Activated CD8-positive, alpha-beta T cell treated with anti-CD3 and anti-CD28 coated beads, Interleukin-2, amount 10 ng/mL, durations not matched to agents 7 days and 5 days (primary cell): ENCODE measurements around the gene CATSPERE. TPM values are rescaled to one million over a fixed set of nuclear protein-coding genes. Genes with fewer than 3 reads are reported as not detected.
"Not testable (repeated sequence)": the region's sequence is repeated elsewhere in the genome, so short reads cannot be mapped to it uniquely, and the experiment has no call there.

Source experiments
- ATAC-seq: fragments of 150-1000 bp; cut with Tn5 transposase; one replicate; pipeline ENCODE4 v1.10.0; 2021; ENCODE audit warnings: moderate library complexity
- CTCF ChIA-PET: fragments of 350-600 bp; sonication (Branson Sonifier 250); formaldehyde crosslinking; loops from one replicate; lab custom pipeline; 2021; ENCODE audit warnings: antibody characterized with exemption; lab: Charles Lee
- POLR2A ChIA-PET: fragments of 350-600 bp; sonication (Branson Sonifier 250); formaldehyde crosslinking; loops from one replicate; lab custom pipeline; 2021; ENCODE audit warnings: antibody characterized with exemption; lab: Charles Lee
- DNase-seq: peaks from one replicate; pipeline ENCODE4 v3.0.0-alpha.2; 2020
- H3K27ac Mint-ChIP-seq: one replicate; pipeline ENCODE4 v1.8.0; 2021; ENCODE audit warnings: mild to moderate bottlenecking, mixed read lengths
- H3K27me3 Mint-ChIP-seq: one replicate; pipeline ENCODE4 v1.8.0; 2021; ENCODE audit warnings: low read depth, mixed read lengths
- H3K36me3 Mint-ChIP-seq: one replicate; pipeline ENCODE4 v1.8.0; 2021; ENCODE audit warnings: low read depth, mixed read lengths
- H3K4me1 Mint-ChIP-seq: one replicate; pipeline ENCODE4 v1.8.0; 2021; ENCODE audit warnings: low read depth, mixed read lengths
- H3K4me3 Mint-ChIP-seq: one replicate; pipeline ENCODE4 v1.8.0; 2021; ENCODE audit warnings: mild to moderate bottlenecking, mixed read lengths
- H3K9me3 Mint-ChIP-seq: one replicate; pipeline ENCODE4 v1.8.0; 2022; ENCODE audit warnings: mixed read lengths; ENCODE audit not compliant: insufficient read depth
- total RNA-seq, 2 experiments: library from RNA; stranded (reverse); gene quantifications; one replicate each; pipeline ENCODE4 v1.2.3, GENCODE V29; 2021

Gene CATSPERE
- total RNA-seq, 2 experiments from 2014 or later, result 0.37 to 0.61 TPM

GRCh38 chr1:244654108-244655038 is 193.3 kb downstream of the CATSPERE start:
- ATAC-seq (no peak), DNase-seq (no peak)
- H3K9me3 Mint-ChIP-seq, result no peaks in the 10 kb centered on the region
- H3K27me3 Mint-ChIP-seq, result no peaks in the 10 kb centered on the region
- H3K4me1 Mint-ChIP-seq, result peaks cover 19% of the 10 kb centered on the region
- ChIA-PET CTCF (interaction anchor here (1.0 to 4.2 kb wide), 4 partner anchors 11 to 202 kb away, joined by 3 to 14 read pairs (median 4); no protein-coding TSS in a partner anchor), POLR2A (interaction anchor here (0.5 to 1.2 kb wide), 3 partner anchors 54 to 315 kb away, joined by 3 to 4 read pairs (median 4); a partner anchor contains a TSS)
- peaks cover 27% of the 10 kb centered on the region for H3K36me3 Mint-ChIP-seq
- H3K4me3 Mint-ChIP-seq, result no peak overlapping the region
- no peak overlapping the region for H3K27ac Mint-ChIP-seq

GRCh38 chr1:244655186-244655585 is 194.1 kb downstream of the CATSPERE start:
- Mint-ChIP-seq H3K27me3 (no peaks in the 10 kb centered on the region), H3K4me3 (no peak overlapping the region), H3K4me1 (peaks cover 20% of the 10 kb centered on the region), H3K27ac (no peak overlapping the region), H3K9me3 (no peaks in the 10 kb centered on the region), H3K36me3 (peaks cover 36% of the 10 kb centered on the region)
- ChIA-PET CTCF (no interaction called here), POLR2A (no interaction called here)
- no peak for DNase-seq
- ATAC-seq, result no peak

GRCh38 chr1:244657421-244657820 is 196.3 kb downstream of the CATSPERE start:
- Mint-ChIP-seq H3K9me3 (no peaks in the 10 kb centered on the region), H3K36me3 (peaks cover 42% of the 10 kb centered on the region), H3K27ac (no peak overlapping the region), H3K27me3 (no peaks in the 10 kb centered on the region), H3K4me1 (peaks cover 12% of the 10 kb centered on the region), H3K4me3 (no peak overlapping the region)
- CTCF ChIA-PET, result interaction anchor here (0.8 kb wide), 1 partner anchor 19 kb away, joined by 3 read pairs; no protein-coding TSS in a partner anchor
- POLR2A ChIA-PET, result no interaction called here
- DNase-seq (no peak), ATAC-seq (no peak)

- H3K27me3 Mint-ChIP-seq, result no peaks in the 10 kb centered on the region
- no peaks in the 10 kb centered on the region for H3K9me3 Mint-ChIP-seq
- peaks cover 12% of the 10 kb centered on the region for H3K4me1 Mint-ChIP-seq
- no peak overlapping the region for H3K4me3 Mint-ChIP-seq
- ChIA-PET CTCF (interaction anchor here (2.0 kb wide), 1 partner anchor 137 kb away, joined by 6 read pairs; no protein-coding TSS in a partner anchor), POLR2A (no interaction called here)
- DNase-seq (no peak), ATAC-seq (no peak)
- no peak overlapping the region for H3K27ac Mint-ChIP-seq
- peaks cover 47% of the 10 kb centered on the region for H3K36me3 Mint-ChIP-seq
Measured at GRCh38 chr1:244659694-244660093, 198.6 kb downstream of the CATSPERE start.

GRCh38 chr1:244660595-244660994 is 199.5 kb downstream of the CATSPERE start:
- Mint-ChIP-seq H3K36me3 (peaks cover 47% of the 10 kb centered on the region), H3K9me3 (no peaks in the 10 kb centered on the region), H3K4me3 (no peak overlapping the region), H3K27ac (no peak overlapping the region), H3K27me3 (no peaks in the 10 kb centered on the region), H3K4me1 (peaks cover 12% of the 10 kb centered on the region)
- CTCF ChIA-PET, result no interaction called here
- no peak for DNase-seq
- POLR2A ChIA-PET, result no interaction called here
- ATAC-seq, result no peak

GRCh38 chr1:244661569-244662312 is 200.7 kb downstream of the CATSPERE start:
- H3K27ac Mint-ChIP-seq, H3K4me3 Mint-ChIP-seq, POLR2A ChIA-PET, ATAC-seq, DNase-seq, H3K9me3 Mint-ChIP-seq, H3K4me1 Mint-ChIP-seq, H3K27me3 Mint-ChIP-seq, CTCF ChIA-PET: not testable (repeated sequence)
- peaks cover 42% of the 10 kb centered on the region for H3K36me3 Mint-ChIP-seq

GRCh38 chr1:244662599-244662998 is 201.5 kb downstream of the CATSPERE start:
- H3K4me3 Mint-ChIP-seq, result no peak overlapping the region
- H3K27ac Mint-ChIP-seq, result no peak overlapping the region
- peaks cover 35% of the 10 kb centered on the region for H3K36me3 Mint-ChIP-seq
- no peaks in the 10 kb centered on the region for H3K27me3 Mint-ChIP-seq
- ATAC-seq, result no peak
- peaks cover 6% of the 10 kb centered on the region for H3K4me1 Mint-ChIP-seq
- DNase-seq, result no peak
- ChIA-PET POLR2A (no interaction called here), CTCF (no interaction called here)
- no peaks in the 10 kb centered on the region for H3K9me3 Mint-ChIP-seq

GRCh38 chr1:244664353-244664752 is 203.3 kb downstream of the CATSPERE start:
- Mint-ChIP-seq H3K4me1 (peaks cover 3% of the 10 kb centered on the region), H3K27ac (no peak overlapping the region), H3K9me3 (no peaks in the 10 kb centered on the region), H3K4me3 (no peak overlapping the region), H3K27me3 (no peaks in the 10 kb centered on the region), H3K36me3 (peaks cover 22% of the 10 kb centered on the region)
- CTCF ChIA-PET, result no interaction called here
- POLR2A ChIA-PET, result no interaction called here
- ATAC-seq, result no peak
- DNase-seq, result no peak

GRCh38 chr1:244665771-244666217 is 204.7 kb downstream of the CATSPERE start:
- ChIA-PET CTCF (interaction anchor here (0.9 to 1.2 kb wide), 2 partner anchors 12 to 377 kb away, joined by 3 to 5 read pairs; partner anchors contain the start of gene DESI2), POLR2A (no interaction called here)
- peaks cover 2% of the 10 kb centered on the region for H3K4me1 Mint-ChIP-seq
- H3K27me3 Mint-ChIP-seq, result no peaks in the 10 kb centered on the region
- DNase-seq, result no peak
- ATAC-seq, result peak; percentile 27
- no peak overlapping the region for H3K4me3 Mint-ChIP-seq
- no peaks in the 10 kb centered on the region for H3K9me3 Mint-ChIP-seq
- peaks cover 14% of the 10 kb centered on the region for H3K36me3 Mint-ChIP-seq
- no peak overlapping the region for H3K27ac Mint-ChIP-seq

GRCh38 chr1:244666672-244667418 is 205.8 kb downstream of the CATSPERE start:
- H3K27ac Mint-ChIP-seq, POLR2A ChIA-PET, DNase-seq, H3K4me1 Mint-ChIP-seq, H3K27me3 Mint-ChIP-seq, H3K4me3 Mint-ChIP-seq, ATAC-seq, H3K9me3 Mint-ChIP-seq, CTCF ChIA-PET: not testable (repeated sequence)
- H3K36me3 Mint-ChIP-seq, result peaks cover 19% of the 10 kb centered on the region

- no peak overlapping the region for H3K27ac Mint-ChIP-seq
- no peak overlapping the region for H3K4me3 Mint-ChIP-seq
- H3K27me3 Mint-ChIP-seq, result no peaks in the 10 kb centered on the region
- no peak for DNase-seq
- H3K4me1 Mint-ChIP-seq, result no peaks in the 10 kb centered on the region
- H3K36me3 Mint-ChIP-seq, result peaks cover 21% of the 10 kb centered on the region
- no peaks in the 10 kb centered on the region for H3K9me3 Mint-ChIP-seq
- ATAC-seq, result no peak
- ChIA-PET POLR2A (no interaction called here), CTCF (no interaction called here)
Measured at GRCh38 chr1:244667797-244668196, 206.7 kb downstream of the CATSPERE start.
